ENCODE measurements around the gene PTPN1. TPM values are rescaled to one million over a fixed set of nuclear protein-coding genes. Genes with fewer than 3 reads are reported as not detected.

Gene PTPN1
- total and polyA plus RNA-seq, 2 experiments from 2014 or later: 16.9 to 26.4 TPM

- Mint-ChIP-seq H3K27ac (no peak overlapping the region), H3K36me3 (ENCODE audit: low read depth) (peaks cover 53% of the 10 kb centered on the region), H3K4me1 (peaks cover 2% of the 10 kb centered on the region; the same call in 1 of the 3 replicates), H3K9me3 (no peaks in the 10 kb centered on the region), H3K4me3 (no peak overlapping the region), H3K27me3 (ENCODE audit: insufficient read depth, low read depth, poor library complexity) (no peaks in the 10 kb centered on the region)
- peak; percentile 81 for DNase-seq (ENCODE audit: low spot score)
- Histone ChIP-seq H3K79me2 (replicated peaks; ENCODE audit: insufficient read depth) (no peaks in the 10 kb centered on the region), H3F3A (replicated peaks; ENCODE audit: low read depth) (0 out of 2 replicates have a peak, but pooled peaks cover 4% of the 10 kb centered on the region), H3K27me3 (ENCODE audit: insufficient read depth) (no peaks in the 10 kb centered on the region), H3K4me1 (ENCODE audit: insufficient read depth) (no peaks in the 10 kb centered on the region), H3K9me2 (ENCODE audit: insufficient read depth) (no peaks in the 10 kb centered on the region), H3K36me3 (ENCODE audit: insufficient read depth) (peaks cover 18% of the 10 kb centered on the region; the same call in 1 of the 2 replicates), H2AFZ (no peak overlapping the region), H3K4me2 (no peak overlapping the region), H4K20me1 (replicated peaks; ENCODE audit: insufficient read depth) (peaks cover 6% of the 10 kb centered on the region; the same call in 1 of the 2 replicates), H3K27ac (ENCODE audit: low read depth) (no peak overlapping the region), H3K4me3 (no peak overlapping the region)
- TF ChIP-seq CTCF (conservative IDR thresholded peaks at IDR 0.05; ENCODE audit: low read depth in 2 of 2) (peak; percentile 84 to 87), POLR2AphosphoS5 (IDR thresholded peaks at IDR 0.05; ENCODE audit: low read depth) (no peak)
- peak; percentile 85 for ATAC-seq
Measured at GRCh38 chr20:50580016-50580747, 70.0 kb downstream of the PTPN1 start.

GRCh38 chr20:50580842-50581544 lies 70.8 kb downstream of the PTPN1 start:
- Histone ChIP-seq H4K20me1 (replicated peaks; ENCODE audit: insufficient read depth) (peaks cover 6% of the 10 kb centered on the region; the same call in 1 of the 2 replicates), H3F3A (replicated peaks; ENCODE audit: low read depth) (0 out of 2 replicates have a peak, but pooled peaks cover 4% of the 10 kb centered on the region), H3K9me2 (ENCODE audit: insufficient read depth) (no peaks in the 10 kb centered on the region), H3K79me2 (replicated peaks; ENCODE audit: insufficient read depth) (no peaks in the 10 kb centered on the region), H3K27me3 (ENCODE audit: insufficient read depth) (no peaks in the 10 kb centered on the region), H3K27ac (ENCODE audit: low read depth) (no peak overlapping the region), H3K36me3 (ENCODE audit: insufficient read depth) (peaks cover 18% of the 10 kb centered on the region; the same call in 1 of the 2 replicates), H3K4me1 (ENCODE audit: insufficient read depth) (no peaks in the 10 kb centered on the region), H2AFZ (no peak overlapping the region), H3K4me2 (no peak overlapping the region), H3K4me3 (no peak overlapping the region)
- no peak overlapping the region for H3K4me3 Mint-ChIP-seq
- no peaks in the 10 kb centered on the region for H3K9me3 Mint-ChIP-seq
- peaks cover 52% of the 10 kb centered on the region for H3K36me3 Mint-ChIP-seq (ENCODE audit: low read depth)
- H3K4me1 Mint-ChIP-seq: peaks cover 2% of the 10 kb centered on the region; the same call in 1 of the 3 replicates
- no peak for ATAC-seq
- DNase-seq (ENCODE audit: low spot score): no peak
- H3K27ac Mint-ChIP-seq: no peak overlapping the region
- no peaks in the 10 kb centered on the region for H3K27me3 Mint-ChIP-seq (ENCODE audit: insufficient read depth, low read depth, poor library complexity)
- TF ChIP-seq ZNF114 (CRISPR knock-in tag; IDR thresholded peaks at IDR 0.05): no peak
- no peak for TF ChIP-seq ETS1 (IDR thresholded peaks at IDR 0.05)
- TF ChIP-seq POLR2AphosphoS5 (IDR thresholded peaks at IDR 0.05; ENCODE audit: low read depth): no peak
- TF ChIP-seq REST (IDR thresholded peaks at IDR 0.05; ENCODE audit: unreplicated experiment): no peak
- no peak for TF ChIP-seq EZH2phosphoT487 (IDR thresholded peaks at IDR 0.05; ENCODE audit: unreplicated experiment)
- no peak for TF ChIP-seq ZNF331 (CRISPR knock-in tag; IDR thresholded peaks at IDR 0.05; ENCODE audit: low read depth)
- no peak for TF ChIP-seq STAT1 (IDR thresholded peaks at IDR 0.05; ENCODE audit: unreplicated experiment)

All from GM23338 (cell line).